Measurements from ENCODE around the gene NRXN3.

Gene NRXN3

GRCh38 chr14:78644824-78645559 lies 474.8 kb downstream of the NRXN3 start:
- TF ChIP-seq, protein P1, sequence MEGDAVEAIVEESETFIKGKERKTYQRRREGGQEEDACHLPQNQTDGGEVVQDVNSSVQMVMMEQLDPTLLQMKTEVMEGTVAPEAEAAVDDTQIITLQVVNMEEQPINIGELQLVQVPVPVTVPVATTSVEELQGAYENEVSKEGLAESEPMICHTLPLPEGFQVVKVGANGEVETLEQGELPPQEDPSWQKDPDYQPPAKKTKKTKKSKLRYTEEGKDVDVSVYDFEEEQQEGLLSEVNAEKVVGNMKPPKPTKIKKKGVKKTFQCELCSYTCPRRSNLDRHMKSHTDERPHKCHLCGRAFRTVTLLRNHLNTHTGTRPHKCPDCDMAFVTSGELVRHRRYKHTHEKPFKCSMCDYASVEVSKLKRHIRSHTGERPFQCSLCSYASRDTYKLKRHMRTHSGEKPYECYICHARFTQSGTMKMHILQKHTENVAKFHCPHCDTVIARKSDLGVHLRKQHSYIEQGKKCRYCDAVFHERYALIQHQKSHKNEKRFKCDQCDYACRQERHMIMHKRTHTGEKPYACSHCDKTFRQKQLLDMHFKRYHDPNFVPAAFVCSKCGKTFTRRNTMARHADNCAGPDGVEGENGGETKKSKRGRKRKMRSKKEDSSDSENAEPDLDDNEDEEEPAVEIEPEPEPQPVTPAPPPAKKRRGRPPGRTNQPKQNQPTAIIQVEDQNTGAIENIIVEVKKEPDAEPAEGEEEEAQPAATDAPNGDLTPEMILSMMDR (IDR thresholded peaks at IDR 0.05; ENCODE audit: extremely low read depth, missing control alignments): no peak
- no peak for DNase-seq (ENCODE audit: low spot score)

- TF ChIP-seq, protein P1 (IDR thresholded peaks at IDR 0.05; ENCODE audit: extremely low read depth, missing control alignments): no peak
- no peak for DNase-seq (ENCODE audit: low spot score)
Observed at GRCh38 chr14:78652727-78653126, 482.6 kb downstream of the NRXN3 start.

DNA sequence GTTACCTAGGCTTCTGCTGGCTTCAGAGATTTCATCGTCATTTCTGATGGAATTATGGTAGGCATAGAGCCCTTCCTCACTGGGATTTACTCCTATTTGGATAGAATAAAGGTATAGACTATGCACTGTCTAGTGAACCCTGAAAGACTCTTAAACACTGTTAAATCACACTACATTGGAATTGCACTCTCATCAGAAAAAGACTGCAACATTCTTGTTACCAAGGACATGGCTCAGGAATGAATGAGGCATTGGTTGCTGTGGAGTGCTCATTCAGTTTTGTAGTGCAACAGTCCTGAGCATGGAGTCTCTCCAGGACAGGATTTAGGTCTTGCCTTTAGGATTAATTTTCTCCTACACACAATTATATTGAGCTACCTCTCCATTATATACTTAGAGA lies 483.0 kb downstream of the NRXN3 start:
- TF ChIP-seq, protein P1 (IDR thresholded peaks at IDR 0.05; ENCODE audit: extremely low read depth, missing control alignments): no peak
- DNase-seq (ENCODE audit: low spot score): no peak

- TF ChIP-seq, protein P1 (IDR thresholded peaks at IDR 0.05; ENCODE audit: extremely low read depth, missing control alignments): no peak
- no peak for DNase-seq (ENCODE audit: low spot score)
Observed at GRCh38 chr14:78657451-78657850, 487.3 kb downstream of the NRXN3 start.

DNA sequence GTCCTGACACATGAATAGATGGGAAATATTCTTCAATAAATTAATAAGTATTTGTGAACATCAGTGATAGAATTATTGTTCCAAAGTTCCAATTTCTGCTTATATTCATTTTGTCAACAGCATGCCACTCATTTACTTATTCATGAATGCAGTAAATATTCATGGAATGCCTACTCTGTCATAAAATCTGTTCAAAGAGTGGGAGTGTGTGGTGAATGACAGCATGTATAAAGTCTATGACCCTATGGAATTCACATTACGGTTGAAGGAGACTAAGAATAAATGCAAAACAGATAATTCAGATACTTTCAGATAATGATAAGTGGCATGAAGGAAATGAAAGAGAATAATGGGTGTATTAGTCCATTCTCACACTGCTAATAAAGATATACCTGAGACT lies 494.7 kb downstream of the NRXN3 start:
- TF ChIP-seq, protein P1 (IDR thresholded peaks at IDR 0.05; ENCODE audit: extremely low read depth, missing control alignments): no peak

GRCh38 chr14:78666336-78667056 lies 496.3 kb downstream of the NRXN3 start:
- TF ChIP-seq, protein P1 (IDR thresholded peaks at IDR 0.05; ENCODE audit: extremely low read depth, missing control alignments): no peak
- no peak for DNase-seq (ENCODE audit: low spot score)

More for the DNA sequence above, 494.7 kb downstream of the NRXN3 start:
- DNase-seq (ENCODE audit: low spot score): no peak

- DNase-seq (ENCODE audit: low spot score): no peak
- TF ChIP-seq, protein P1 (IDR thresholded peaks at IDR 0.05; ENCODE audit: extremely low read depth, missing control alignments): no peak
Observed at GRCh38 chr14:78667141-78667540, 497.0 kb downstream of the NRXN3 start.

Data from GM20000 (cell line).